HG02970 (cell line): ENCODE results near the gene PCIF1.
A peak's percentile ranks its signal among the peaks of the same experiment; 100 is the strongest.

ENCODE experiments used
- ATAC-seq: cut with Tn5 transposase; IDR thresholded peaks from one replicate; pipeline ENCODE4 v1.9.1; 2021; ENCODE audit warnings: mild to moderate bottlenecking, moderate library complexity, moderate number of reproducible peaks; ENCODE audit not compliant: unreplicated experiment, low FRiP score

Gene PCIF1

GRCh38 chr20:45964006-45964400, 29.5 kb downstream of the PCIF1 start:
- no peak for ATAC-seq

DNA sequence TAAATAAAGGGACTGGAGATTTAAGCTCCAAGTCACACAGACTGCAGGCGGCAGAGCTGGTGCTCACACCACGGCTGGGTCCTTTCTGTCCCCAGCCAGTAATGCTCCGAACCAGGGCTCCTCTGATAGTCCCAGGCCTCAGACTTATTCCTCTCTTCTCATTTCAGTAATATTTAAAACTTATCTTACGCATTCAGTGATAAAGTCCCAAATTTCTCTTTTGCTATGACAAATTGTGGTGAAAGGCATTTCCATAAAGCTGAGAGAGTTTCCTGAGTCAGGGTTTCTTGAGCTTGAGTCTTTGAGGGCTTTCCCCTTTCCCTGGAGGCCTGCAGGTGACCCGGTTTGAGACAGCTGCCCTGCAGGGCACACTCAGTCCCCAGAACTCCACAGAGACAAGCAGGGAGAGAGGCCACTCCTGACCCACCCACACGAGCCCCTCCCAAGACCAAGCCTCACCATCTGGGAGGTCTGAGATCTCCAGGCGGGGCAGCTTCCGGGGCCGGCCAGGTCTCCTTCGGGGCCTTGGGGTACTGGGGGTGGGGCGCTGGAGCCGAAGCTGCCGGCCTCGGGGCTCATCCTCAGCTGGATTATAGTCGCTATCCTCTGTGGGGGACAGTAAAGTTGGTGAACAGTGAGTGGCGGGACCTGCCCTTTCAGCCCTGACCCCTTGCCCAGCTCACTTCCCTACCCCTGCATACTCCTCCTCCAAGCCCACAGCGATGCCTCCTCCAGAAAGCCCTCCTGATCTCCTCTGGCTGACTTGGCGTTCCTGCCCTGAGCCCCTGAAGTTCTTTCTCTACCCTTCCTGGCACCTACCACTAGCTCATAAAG, 30.9 kb downstream of the PCIF1 start:
- no peak for ATAC-seq

DNA sequence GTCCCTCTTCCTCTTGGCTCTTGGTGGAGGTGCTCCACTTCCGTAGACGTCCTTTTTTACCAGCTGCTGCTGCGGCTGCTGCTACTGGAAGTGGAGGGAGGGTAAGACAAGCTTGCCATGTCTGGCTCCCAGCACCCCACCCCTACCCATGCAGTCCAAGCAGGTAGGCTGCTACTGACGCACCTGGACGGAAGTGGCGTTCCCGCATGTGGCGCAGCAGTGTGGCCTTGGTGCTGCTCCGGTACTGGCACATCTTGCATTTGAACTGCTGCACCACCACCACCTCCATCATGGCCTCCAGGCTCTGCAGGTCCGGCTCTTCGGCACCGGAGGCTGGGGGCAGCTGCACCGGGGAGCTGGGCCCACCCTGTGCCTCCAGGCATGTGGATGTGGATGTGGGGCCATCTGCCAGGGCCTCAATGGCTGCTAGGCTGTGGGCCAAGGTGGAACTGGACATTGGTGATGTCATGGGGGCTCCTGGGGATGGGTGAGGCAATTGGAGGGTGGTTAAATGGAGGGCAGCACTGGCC, 33.1 kb downstream of the PCIF1 start:
- no peak for ATAC-seq

- ATAC-seq, result no peak
Measured at GRCh38 chr20:45968081-45968671, 33.7 kb downstream of the PCIF1 start.

DNA sequence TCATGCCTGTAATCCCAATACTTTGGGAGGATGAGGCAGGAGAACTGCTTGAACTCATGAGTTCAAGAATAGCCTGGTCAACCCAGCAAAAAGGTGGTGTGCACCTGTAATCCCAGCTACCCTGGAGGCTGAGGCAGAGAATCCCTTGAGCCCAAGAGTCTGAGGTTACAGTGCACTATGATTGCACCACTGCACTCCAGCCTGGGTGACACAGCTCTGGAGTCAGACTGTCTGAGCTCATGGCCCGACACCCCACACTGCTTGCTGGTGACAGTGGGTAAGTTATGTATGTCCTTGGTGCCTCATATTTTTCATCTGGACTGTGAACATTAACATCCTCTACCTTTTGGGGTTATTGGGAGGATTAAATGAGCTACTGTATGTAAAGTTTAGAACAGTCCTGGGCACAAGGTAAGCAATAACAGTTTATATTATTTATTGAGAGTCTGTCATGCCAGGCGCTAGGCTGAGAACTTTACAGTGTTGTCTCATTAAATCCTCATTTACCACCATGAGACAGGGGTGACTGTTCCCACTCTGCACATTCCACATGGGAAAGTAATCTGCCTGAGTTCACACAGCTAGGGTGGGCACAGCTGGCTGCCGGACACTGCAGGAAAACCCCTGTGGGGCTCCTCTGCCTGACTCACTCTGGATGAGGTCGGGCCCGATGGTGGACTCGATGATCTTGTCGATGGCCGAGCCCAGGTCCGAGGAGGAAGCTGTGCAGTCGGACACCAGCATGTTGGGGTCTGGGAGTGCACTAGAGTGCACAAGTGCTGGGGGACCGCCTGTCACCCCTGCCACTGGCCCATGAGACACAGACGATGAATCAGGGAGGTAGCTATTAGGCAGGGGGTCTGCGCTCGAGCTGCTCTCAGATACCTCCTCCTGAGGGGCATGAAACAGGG, 34.6 kb downstream of the PCIF1 start:
- no peak for ATAC-seq

- no peak for ATAC-seq
Measured at GRCh38 chr20:45969712-45970634, 35.5 kb downstream of the PCIF1 start.

- no peak for ATAC-seq
Measured at GRCh38 chr20:45970646-45971424, 36.4 kb downstream of the PCIF1 start.

DNA sequence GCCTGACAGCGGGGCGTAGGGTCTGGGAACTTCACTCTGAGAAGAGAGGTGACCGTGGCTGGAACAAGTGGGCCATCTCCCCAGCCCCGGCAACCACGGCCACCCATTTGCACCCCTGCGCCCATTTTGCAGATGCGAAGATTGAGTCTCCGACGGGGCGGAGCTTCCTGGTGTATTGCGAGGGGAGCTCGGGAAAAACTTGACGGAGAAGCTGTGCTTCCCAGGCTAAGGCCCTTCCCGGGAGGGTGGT, 36.9 kb downstream of the PCIF1 start:
- ATAC-seq, result no peak

DNA sequence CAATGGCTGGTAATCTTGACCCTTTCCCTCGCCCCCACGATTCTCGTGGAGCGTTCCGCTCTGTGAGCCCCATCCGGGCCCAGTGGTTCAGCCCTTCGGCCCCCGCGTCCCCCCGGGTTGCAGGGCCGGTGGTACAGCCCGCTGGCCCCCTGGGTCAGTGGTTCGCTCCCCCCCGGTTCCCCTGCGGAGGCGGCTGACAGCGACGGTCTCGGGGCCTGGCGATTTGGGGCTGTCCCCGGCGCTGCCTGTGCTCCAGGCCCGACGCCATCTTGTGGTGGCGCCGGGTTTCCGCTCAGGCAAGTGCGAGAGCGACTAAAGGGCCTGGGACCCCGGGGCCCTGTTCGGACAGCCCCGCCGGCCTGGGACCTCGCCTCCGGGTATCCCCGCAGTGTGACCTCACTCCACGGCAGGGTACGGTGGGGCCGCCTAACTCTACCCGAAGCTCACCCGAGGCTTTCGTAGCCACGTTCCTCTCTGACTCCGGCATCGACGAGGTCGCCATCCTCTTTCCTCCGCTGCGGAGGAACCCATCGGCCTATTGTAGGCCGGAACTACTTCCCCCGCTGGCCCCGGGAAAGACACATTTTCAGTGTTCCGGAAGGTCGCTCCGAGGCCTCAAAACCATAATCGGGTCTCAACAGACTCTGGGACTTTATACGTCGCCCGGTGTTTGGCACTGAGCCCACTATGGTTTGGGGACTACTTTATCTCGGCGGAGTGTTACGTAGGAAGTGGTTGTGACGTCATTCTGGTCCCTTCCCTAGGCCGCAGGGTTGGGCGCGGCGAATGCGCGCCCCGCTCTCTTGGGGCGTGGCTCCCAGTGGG, 37.4 kb downstream of the PCIF1 start, which contains the start of gene ZNF335:
Gene ZNF335, minus strand, starts transcription at position 529 of the 825 bp plus-strand sequence. CDS start 793 bp downstream, outside the sequence.
- ATAC-seq, result peak; percentile 76

DNA sequence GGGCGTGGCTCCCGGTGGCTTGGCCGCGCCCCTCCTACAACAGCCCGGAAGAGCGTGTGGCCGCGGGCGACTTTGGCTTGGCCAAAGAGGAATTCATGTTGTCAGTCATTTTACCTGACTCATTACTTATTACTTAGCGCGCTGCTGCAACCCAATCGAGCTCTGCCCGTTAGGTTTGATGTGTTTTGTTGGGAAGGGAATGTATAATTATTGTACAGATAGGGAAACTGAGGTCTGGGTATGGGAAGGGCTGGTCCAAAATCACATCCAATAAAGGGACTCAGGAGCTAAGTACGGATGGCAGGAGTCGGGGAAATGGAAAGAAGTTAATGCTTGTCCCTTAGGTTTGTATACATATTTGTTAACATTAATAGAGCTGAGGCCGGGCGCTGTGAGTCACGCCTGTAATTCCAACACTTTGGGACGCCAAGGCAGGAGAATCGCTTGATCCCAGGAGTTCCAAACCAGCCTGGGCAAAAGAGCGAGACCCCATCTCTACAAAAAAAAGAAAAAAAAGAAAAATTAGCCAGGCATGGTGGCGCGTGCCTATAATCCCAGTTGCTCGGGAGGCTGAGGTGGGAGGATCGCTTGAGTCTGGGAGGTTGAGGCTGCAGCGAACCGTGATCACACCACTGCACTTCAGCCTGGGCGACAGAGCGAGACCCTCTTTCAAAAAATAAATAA, 38.2 kb downstream of the PCIF1 start:
- no peak for ATAC-seq

DNA sequence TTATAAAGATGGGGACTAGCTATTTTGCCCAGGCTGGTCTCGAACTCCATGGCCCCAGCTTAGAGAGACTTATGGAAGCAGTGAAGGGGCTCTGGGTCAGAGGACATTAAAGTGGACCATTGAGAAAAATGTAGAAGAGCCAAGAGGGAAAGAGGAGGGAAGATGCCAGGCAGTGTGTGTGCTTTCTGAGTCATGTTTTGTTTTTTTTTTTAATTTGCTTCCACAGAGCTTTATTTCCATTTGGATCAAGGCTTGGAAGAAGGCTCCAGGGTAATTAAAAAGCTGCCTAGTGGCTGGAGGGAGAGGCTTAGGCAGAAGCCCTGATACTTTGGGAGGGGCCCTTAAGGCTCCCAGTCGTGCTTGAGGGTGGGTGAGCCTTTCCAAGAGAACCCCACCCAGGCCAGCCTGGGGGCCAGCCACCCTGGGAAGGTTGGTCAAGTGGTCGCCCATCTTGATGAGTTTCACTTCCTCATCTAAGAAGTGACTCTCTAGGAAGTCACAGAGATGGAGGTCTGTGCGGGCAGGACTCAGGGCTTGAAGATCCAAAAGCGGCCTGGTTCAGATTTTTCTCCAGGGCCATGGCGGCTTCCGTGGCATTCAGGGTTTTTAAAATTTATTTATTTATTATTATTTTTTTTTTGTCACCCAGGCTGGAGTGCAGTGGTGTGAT, 40.5 kb downstream of the PCIF1 start:
- ATAC-seq, result no peak

GRCh38 chr20:45975686-45976085, 41.2 kb downstream of the PCIF1 start:
- ATAC-seq, result no peak

GRCh38 chr20:45976086-45976485, 41.6 kb downstream of the PCIF1 start:
- no peak for ATAC-seq

DNA sequence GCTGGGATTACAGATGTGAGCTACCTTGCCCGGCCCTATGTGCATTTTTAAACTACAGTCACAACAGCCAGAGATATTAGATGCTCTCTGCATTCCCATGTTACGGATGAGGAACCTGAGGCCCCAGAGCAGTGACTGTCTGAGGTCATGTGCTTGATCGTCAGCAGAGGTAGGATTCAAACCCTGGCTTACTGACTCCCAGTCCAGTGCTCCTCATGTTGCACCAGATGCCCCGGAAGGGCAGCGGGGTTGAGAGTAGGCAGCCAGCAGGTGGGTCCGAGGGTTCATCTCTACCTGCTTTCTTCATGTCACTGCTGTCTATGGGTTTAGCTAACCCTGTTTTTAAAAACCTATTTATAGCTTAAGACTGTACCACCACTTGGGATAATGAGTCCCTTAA, 46.8 kb downstream of the PCIF1 start:
- no peak for ATAC-seq

GRCh38 chr20:45983279-45983743, 48.8 kb downstream of the PCIF1 start:
- ATAC-seq, result no peak

DNA sequence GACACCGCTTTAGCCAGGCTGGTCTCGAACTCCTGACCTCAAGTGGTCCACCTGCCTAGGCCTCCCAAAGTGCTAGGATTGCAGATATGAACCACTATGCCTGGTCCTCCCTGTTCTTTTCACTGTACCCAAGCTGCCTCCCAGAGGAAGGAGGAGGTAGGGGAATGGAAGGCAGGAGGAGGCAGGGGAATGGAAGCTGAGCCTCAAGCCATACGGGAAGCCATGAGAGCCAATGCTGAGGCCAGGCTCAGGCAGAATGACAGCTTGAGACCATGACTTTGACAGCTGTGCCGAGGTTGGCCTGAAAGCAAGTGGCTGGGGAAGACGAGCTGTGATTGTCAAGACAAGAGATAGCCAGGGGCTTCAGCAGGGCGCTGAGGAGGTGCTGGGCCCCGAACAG, 51.1 kb downstream of the PCIF1 start:
- ATAC-seq, result no peak

GRCh38 chr20:45987108-45987780, 52.8 kb downstream of the PCIF1 start:
- no peak for ATAC-seq
